Neural cell (in vitro differentiated cells): Measurements from ENCODE around the gene AP3B2.

Source experiments
- CTCF ChIP-seq: fragments of 450-650 bp; IDR thresholded peaks from 2 replicates; pipeline ENCODE4 v1.5.1; 2014; ENCODE audit warnings: antibody characterized with exemption, mild to moderate bottlenecking, moderate library complexity; ENCODE audit not compliant: poor library complexity, severe bottlenecking
- EP300 ChIP-seq: fragments of 450-650 bp; conservative IDR thresholded peaks from 2 replicates; pipeline ENCODE4 v1.6.1; 2014; ENCODE audit warnings: antibody characterized with exemption, mild to moderate bottlenecking, moderate library complexity; ENCODE audit not compliant: poor library complexity, severe bottlenecking
- EZH2 ChIP-seq: fragments of 200-600, 300-800 bp; shearing (Covaris generic), sonication (generic); IDR thresholded peaks from 2 replicates; pipeline ENCODE4 v1.6.1; 2014; ENCODE audit warnings: antibody characterized with exemption, low read length, borderline replicate concordance, mild to moderate bottlenecking; ENCODE audit not compliant: insufficient read depth, poor library complexity, severe bottlenecking
- MXI1 ChIP-seq: fragments of 450-650 bp; conservative IDR thresholded peaks from 2 replicates; pipeline ENCODE4 v1.6.1; 2014; ENCODE audit warnings: antibody characterized with exemption, mild to moderate bottlenecking; ENCODE audit not compliant: poor library complexity, severe bottlenecking
- POLR2AphosphoS5 ChIP-seq: IDR thresholded peaks from 2 replicates; pipeline ENCODE4 v1.6.1; 2012
- RAD21 ChIP-seq: fragments of 450-650 bp; conservative IDR thresholded peaks from 2 replicates; pipeline ENCODE4 v1.6.1; 2014; ENCODE audit warnings: antibody characterized with exemption, mild to moderate bottlenecking, moderate library complexity
- TAF1 ChIP-seq: IDR thresholded peaks from 2 replicates; pipeline ENCODE4 v1.6.1; 2012; ENCODE audit warnings: low read depth
- TF ChIP-seq, protein P1 (sequence below): IDR thresholded peaks from 2 replicates; pipeline ENCODE4 v1.6.1; 2012; ENCODE audit warnings: borderline replicate concordance

DNA sequence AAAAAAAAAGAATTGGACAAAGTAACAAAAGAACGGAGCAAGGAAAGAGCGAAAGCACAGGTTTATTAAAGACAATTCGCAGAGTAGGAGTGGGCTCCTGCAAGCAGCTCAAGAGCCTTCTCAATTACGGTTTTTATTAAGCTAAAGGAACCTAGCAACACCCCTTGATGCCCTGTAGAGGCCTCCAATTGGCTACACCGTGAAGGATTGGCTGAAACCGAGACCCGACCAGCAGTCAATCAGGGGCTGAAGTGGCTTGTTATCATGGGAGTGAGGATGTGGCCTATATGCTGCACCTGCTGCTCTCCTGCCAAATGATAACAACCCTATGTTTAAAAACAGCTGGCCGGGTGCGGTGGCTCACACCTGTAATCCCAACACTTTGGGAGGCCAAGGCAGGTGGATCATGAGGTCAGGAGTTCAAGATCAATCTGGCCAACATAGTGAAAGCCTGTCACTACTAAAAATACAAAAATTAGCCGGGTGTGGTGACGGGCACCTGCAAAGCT is 20.4 kb upstream of the AP3B2 start:
- TF ChIP-seq CTCF = no peak
- no peak for TF ChIP-seq EZH2
- TF ChIP-seq EP300 = no peak
- TF ChIP-seq POLR2AphosphoS5 = no peak
- TF ChIP-seq RAD21 = no peak
- TF ChIP-seq TAF1 = no peak
- no peak for TF ChIP-seq MXI1
- TF ChIP-seq, protein P1, sequence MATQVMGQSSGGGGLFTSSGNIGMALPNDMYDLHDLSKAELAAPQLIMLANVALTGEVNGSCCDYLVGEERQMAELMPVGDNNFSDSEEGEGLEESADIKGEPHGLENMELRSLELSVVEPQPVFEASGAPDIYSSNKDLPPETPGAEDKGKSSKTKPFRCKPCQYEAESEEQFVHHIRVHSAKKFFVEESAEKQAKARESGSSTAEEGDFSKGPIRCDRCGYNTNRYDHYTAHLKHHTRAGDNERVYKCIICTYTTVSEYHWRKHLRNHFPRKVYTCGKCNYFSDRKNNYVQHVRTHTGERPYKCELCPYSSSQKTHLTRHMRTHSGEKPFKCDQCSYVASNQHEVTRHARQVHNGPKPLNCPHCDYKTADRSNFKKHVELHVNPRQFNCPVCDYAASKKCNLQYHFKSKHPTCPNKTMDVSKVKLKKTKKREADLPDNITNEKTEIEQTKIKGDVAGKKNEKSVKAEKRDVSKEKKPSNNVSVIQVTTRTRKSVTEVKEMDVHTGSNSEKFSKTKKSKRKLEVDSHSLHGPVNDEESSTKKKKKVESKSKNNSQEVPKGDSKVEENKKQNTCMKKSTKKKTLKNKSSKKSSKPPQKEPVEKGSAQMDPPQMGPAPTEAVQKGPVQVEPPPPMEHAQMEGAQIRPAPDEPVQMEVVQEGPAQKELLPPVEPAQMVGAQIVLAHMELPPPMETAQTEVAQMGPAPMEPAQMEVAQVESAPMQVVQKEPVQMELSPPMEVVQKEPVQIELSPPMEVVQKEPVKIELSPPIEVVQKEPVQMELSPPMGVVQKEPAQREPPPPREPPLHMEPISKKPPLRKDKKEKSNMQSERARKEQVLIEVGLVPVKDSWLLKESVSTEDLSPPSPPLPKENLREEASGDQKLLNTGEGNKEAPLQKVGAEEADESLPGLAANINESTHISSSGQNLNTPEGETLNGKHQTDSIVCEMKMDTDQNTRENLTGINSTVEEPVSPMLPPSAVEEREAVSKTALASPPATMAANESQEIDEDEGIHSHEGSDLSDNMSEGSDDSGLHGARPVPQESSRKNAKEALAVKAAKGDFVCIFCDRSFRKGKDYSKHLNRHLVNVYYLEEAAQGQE = no peak
